Measurements from ENCODE around the gene BCAS3. TPM values are rescaled to one million over a fixed set of nuclear protein-coding genes. Genes with fewer than 3 reads are reported as not detected.

BCAS3 gene
- total RNA-seq, 3 donors from 2014 or later = 21.6 to 33.4 (median 32.1) TPM

DNA sequence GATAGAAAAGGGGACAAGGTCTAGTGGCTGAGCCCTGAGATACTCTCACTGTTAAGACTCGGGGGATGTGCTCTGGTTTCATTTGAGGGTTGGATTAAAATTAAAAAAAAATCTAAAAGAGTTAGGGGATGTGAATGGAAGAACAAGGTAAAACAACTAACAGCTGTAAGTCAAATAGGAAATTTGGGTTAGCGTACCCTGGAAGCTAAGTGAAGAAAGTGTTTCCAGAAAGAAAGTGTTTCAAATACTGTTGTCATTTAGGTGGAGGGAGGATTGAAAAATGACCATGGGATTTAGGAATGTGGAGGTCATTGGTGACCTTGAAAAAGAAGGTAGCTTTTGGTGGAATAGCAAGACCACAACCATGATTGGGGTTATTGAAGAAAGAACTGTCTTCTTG, 40.0 kb upstream of the BCAS3 start:
- DNase-seq (no peak), ATAC-seq (no peak)
- H3K9me3 ChIP-seq = no peaks in the 10 kb centered on the region
- intact Hi-C loops (cut with DNase I, micrococcal nuclease) = no loop called here
- no peaks in the 10 kb centered on the region for H3K36me3 ChIP-seq (ENCODE audit: low read depth)
- no peak overlapping the region for H3K4me3 ChIP-seq
- no peaks in the 10 kb centered on the region for H3K4me1 ChIP-seq (ENCODE audit: low read depth)
- TF ChIP-seq, protein P1, sequence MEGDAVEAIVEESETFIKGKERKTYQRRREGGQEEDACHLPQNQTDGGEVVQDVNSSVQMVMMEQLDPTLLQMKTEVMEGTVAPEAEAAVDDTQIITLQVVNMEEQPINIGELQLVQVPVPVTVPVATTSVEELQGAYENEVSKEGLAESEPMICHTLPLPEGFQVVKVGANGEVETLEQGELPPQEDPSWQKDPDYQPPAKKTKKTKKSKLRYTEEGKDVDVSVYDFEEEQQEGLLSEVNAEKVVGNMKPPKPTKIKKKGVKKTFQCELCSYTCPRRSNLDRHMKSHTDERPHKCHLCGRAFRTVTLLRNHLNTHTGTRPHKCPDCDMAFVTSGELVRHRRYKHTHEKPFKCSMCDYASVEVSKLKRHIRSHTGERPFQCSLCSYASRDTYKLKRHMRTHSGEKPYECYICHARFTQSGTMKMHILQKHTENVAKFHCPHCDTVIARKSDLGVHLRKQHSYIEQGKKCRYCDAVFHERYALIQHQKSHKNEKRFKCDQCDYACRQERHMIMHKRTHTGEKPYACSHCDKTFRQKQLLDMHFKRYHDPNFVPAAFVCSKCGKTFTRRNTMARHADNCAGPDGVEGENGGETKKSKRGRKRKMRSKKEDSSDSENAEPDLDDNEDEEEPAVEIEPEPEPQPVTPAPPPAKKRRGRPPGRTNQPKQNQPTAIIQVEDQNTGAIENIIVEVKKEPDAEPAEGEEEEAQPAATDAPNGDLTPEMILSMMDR (IDR thresholded peaks at IDR 0.05) = no peak

DNA sequence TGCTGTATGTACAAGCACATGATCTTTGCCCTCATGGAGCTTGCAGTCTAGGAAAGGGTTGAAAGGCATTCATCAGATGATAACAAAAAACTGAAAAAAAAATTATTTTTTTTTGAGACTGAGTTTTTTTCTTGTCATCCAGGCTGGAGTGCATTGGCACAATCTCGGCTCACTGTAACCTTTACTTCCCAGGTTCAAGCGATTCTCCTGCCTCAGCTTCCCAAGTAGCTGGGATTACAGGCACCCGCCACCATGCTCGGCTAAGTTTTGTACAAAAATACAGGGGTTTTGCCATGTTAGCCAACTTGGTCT, 38.7 kb upstream of the BCAS3 start:
- no peak for DNase-seq
- Histone ChIP-seq H3K36me3 (ENCODE audit: low read depth) (no peaks in the 10 kb centered on the region), H3K9me3 (no peaks in the 10 kb centered on the region), H3K4me3 (no peak overlapping the region), H3K4me1 (ENCODE audit: low read depth) (no peaks in the 10 kb centered on the region)
- no peak for ATAC-seq
- intact Hi-C loops (cut with DNase I, micrococcal nuclease) = no loop called here
- TF ChIP-seq, protein P1 (IDR thresholded peaks at IDR 0.05) = no peak

DNA sequence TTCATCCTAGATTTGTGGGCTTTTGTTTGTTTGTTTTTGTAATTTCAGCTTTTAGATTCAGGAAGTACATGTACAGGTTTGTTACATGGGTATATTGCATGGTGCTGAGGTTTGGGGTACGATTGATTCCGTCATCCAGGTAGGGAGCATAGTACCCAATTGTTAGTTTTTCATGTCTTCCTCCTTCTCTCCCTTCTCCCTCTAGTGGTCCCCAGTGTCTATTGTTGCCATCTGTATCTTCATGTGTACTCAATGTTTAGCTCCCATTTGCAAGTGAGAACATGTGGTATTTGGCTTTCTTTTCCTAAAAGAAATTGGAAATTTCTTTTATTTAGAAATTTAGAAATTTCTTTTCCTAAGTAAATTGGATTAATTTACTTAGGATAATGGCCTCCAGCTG, 37.1 kb upstream of the BCAS3 start:
- no peak overlapping the region for H3K4me3 ChIP-seq
- no peak for ATAC-seq
- no peaks in the 10 kb centered on the region for H3K36me3 ChIP-seq (ENCODE audit: low read depth)
- DNase-seq = no peak
- intact Hi-C loops (cut with DNase I, micrococcal nuclease) = no loop called here
- TF ChIP-seq, protein P1 (IDR thresholded peaks at IDR 0.05) = no peak
- H3K9me3 ChIP-seq = no peaks in the 10 kb centered on the region
- no peaks in the 10 kb centered on the region for H3K4me1 ChIP-seq (ENCODE audit: low read depth)

DNA sequence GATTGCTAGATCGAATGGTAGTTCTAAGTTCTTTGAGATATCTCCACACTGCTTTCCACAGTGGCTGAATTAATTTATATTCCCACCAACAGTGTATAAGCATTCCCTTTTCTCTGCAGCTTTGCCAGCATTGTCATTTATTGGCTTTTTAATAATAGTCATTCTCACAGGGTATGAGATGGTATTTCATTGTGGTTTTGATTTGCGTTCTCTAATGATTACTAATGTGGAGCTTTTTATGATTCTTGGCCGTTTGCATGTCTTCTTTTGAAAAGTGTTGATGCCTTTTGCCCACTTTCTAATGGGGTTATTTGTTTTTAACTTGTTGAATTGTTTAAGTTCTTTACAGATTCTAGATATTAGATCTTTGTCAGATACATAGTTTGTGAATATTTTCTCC, 36.5 kb upstream of the BCAS3 start:
- TF ChIP-seq, protein P1 (IDR thresholded peaks at IDR 0.05) = no peak
- ATAC-seq = no peak
- DNase-seq = no peak

DNA sequence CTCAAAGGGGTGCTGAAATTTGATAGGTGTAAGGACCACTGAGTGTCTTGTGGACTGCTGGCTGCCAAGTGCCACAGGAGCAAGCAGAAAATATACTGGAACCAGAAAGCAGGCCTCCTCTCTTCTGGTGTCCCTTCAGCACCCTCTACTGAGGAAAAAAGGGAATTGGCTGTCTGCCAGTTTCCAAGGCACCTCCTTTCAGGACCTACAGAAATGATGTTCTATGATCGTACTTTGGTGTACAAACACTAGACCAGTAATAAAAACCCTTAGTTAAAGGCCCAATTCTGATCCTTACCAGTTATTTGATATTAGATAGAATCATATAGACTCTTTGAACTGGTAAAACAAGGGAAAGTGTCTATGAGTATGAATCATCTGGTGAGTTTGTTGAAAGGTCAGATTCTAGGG, 35.8 kb upstream of the BCAS3 start:
- Histone ChIP-seq H3K4me3 (no peak overlapping the region), H3K36me3 (ENCODE audit: low read depth) (no peaks in the 10 kb centered on the region), H3K9me3 (no peaks in the 10 kb centered on the region), H3K4me1 (ENCODE audit: low read depth) (no peaks in the 10 kb centered on the region)
- intact Hi-C loops (cut with DNase I, micrococcal nuclease) = no loop called here
- ATAC-seq (peak; percentile 82), DNase-seq (peak in 1 of 3 donors; percentile 79)
- TF ChIP-seq, protein P1 (IDR thresholded peaks at IDR 0.05) = peak; percentile 10

More for the DNA sequence above, 36.5 kb upstream of the BCAS3 start:
- Histone ChIP-seq H3K4me3 (no peak overlapping the region), H3K36me3 (ENCODE audit: low read depth) (no peaks in the 10 kb centered on the region), H3K9me3 (no peaks in the 10 kb centered on the region), H3K4me1 (ENCODE audit: low read depth) (no peaks in the 10 kb centered on the region)
- intact Hi-C loops (cut with DNase I, micrococcal nuclease) = no loop called here

DNA sequence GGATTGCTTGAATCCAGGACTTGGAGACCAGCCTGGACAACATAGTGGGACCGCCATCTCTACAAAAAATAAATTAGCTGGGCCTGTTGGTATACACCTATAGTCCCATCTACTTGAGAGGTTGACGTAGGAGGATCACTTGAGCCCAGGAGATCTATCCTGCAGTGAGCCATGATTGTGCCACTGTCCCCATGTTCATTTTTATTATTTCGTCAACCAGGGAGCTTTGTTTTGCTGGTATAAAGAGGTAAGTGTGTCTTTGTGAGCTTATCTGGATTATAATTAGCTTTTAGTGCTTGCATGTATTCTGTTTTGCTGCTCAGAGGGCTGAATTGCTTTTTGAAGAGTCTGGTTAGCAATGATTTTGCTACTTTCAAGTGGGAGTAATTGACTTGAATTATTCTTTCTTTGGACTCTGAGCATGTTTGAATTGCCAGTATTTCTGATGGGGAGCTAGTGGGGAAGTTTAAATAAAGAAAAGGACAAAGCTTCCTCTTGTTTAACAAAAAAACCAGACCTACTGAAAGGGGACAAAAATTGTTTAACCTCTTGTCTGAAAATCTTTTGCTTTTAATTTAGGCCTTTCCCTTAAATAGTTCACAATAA, 31.6 kb upstream of the BCAS3 start:
- intact Hi-C loops (cut with DNase I, micrococcal nuclease) = no loop called here
- ATAC-seq (no peak), DNase-seq (no peak)
- no peaks in the 10 kb centered on the region for H3K4me1 ChIP-seq (ENCODE audit: low read depth)
- H3K9me3 ChIP-seq = no peaks in the 10 kb centered on the region
- H3K4me3 ChIP-seq = no peak overlapping the region
- no peaks in the 10 kb centered on the region for H3K36me3 ChIP-seq (ENCODE audit: low read depth)
- TF ChIP-seq, protein P1 (IDR thresholded peaks at IDR 0.05) = no peak

All from mucosa of descending colon (tissue), 3 donors.